ENCODE data around the gene CDC123.

DNA sequence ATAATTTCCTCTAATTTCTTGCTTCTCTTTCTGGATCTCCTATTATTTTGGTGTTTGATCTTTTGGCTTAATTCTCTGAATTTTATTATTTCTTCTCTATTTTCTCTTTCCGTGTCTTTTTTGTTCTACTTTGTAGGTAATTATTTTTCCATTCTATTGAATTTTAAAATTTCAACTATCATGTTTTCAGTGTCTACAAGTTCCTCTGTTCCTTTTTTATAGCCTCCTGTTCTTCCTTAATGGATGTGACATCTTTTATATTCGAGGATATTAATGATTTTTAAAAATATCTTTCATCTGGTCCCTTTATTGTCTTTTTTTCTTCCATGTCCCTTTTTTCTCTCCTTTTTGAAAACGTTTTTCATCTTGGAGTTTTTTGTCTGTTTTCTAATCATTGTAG is 11.1 kb downstream of the CDC123 start:
- TF ChIP-seq, protein P1, sequence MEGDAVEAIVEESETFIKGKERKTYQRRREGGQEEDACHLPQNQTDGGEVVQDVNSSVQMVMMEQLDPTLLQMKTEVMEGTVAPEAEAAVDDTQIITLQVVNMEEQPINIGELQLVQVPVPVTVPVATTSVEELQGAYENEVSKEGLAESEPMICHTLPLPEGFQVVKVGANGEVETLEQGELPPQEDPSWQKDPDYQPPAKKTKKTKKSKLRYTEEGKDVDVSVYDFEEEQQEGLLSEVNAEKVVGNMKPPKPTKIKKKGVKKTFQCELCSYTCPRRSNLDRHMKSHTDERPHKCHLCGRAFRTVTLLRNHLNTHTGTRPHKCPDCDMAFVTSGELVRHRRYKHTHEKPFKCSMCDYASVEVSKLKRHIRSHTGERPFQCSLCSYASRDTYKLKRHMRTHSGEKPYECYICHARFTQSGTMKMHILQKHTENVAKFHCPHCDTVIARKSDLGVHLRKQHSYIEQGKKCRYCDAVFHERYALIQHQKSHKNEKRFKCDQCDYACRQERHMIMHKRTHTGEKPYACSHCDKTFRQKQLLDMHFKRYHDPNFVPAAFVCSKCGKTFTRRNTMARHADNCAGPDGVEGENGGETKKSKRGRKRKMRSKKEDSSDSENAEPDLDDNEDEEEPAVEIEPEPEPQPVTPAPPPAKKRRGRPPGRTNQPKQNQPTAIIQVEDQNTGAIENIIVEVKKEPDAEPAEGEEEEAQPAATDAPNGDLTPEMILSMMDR (optimal IDR thresholded peaks at IDR 0.05 in 1 of 3, IDR thresholded peaks at IDR 0.05 in 1 of 3, conservative IDR thresholded peaks at IDR 0.05 in 1 of 3; ENCODE audit: extremely low read depth in 1 of 3, insufficient read depth in 2 of 3, low read length in 3 of 3): no peak
- no peak for TF ChIP-seq EZH2 (IDR thresholded peaks at IDR 0.05; ENCODE audit: low read length)

Data from keratinocyte (primary cell).